Transverse colon (tissue), 4 donors: Measurements from ENCODE around the gene RBM17. TPM values are rescaled to one million over a fixed set of nuclear protein-coding genes. Genes with fewer than 3 reads are reported as not detected.

Experiments used
- DNase-seq: peaks from one replicate; pipeline ENCODE4 v3.0.0-alpha.2; 2019
- H3K27ac ChIP-seq, 4 donors: fragments of 200-600 bp; sonication (generic); 2 replicates each; pipeline ENCODE4 v1.5.1; 2016 to 2018; ENCODE audit warnings: inconsistent platforms in 4 of 4
- H3K27me3 ChIP-seq: fragments of 200-600 bp; sonication (generic); 2 replicates; pipeline ENCODE4 v1.5.1; 2017; ENCODE audit warnings: inconsistent platforms
- H3K36me3 ChIP-seq, 4 donors: fragments of 200-600 bp; sonication (generic); 2 replicates each; pipeline ENCODE4 v1.5.1; 2017 to 2019; ENCODE audit warnings: inconsistent platforms in 4 of 4
- H3K4me1 ChIP-seq, 4 donors: fragments of 200-600 bp; sonication (generic); 2 replicates each; pipeline ENCODE4 v1.5.1; 2017 to 2020; ENCODE audit warnings: inconsistent platforms in 4 of 4
- H3K4me3 ChIP-seq, 4 donors: fragments of 200-600 bp; sonication (generic); 1 replicate in 1 of 4; 2 replicates in 3 of 4; pipeline versions ENCODE4 v1.5.1 to v1.6.1; 2017 to 2019; ENCODE audit warnings: inconsistent platforms in 4 of 4
- H3K9me3 ChIP-seq, 2 donors: fragments of 200-600 bp; sonication (generic); 2 replicates each; pipeline ENCODE4 v1.5.1; 2017 to 2019; ENCODE audit warnings: inconsistent platforms in 2 of 2
- CTCF ChIP-seq, 5 experiments: fragments of 200-600 bp in 3 of 5; fragments of 450-650 bp in 2 of 5; sonication (generic) in 3 of 5; IDR thresholded peaks; 1 replicate in 2 of 5; 2 replicates in 3 of 5; pipeline ENCODE4 v1.5.1; 2016 to 2017; ENCODE audit warnings: antibody characterized with exemption in 5 of 5, inconsistent platforms in 3 of 5, mild to moderate bottlenecking in 2 of 5, moderate library complexity in 1 of 5
- EP300 ChIP-seq: sonication (generic); formaldehyde crosslinking; IDR thresholded peaks from one replicate; pipeline ENCODE4 v1.6.1; 2017; ENCODE audit warnings: antibody characterized with exemption, low read depth
- POLR2A ChIP-seq: fragments of 450-650 bp; IDR thresholded peaks from one replicate; pipeline ENCODE4 v1.6.1; 2016; ENCODE audit warnings: antibody characterized with exemption, mild to moderate bottlenecking, moderate library complexity
- POLR2AphosphoS5 ChIP-seq, 3 donors: sonication (generic); formaldehyde crosslinking; IDR thresholded peaks; one replicate each; pipeline ENCODE4 v1.6.1; 2016; ENCODE audit warnings: antibody characterized with exemption in 3 of 3
- WGBS, 2 donors: methylation state at CpG; one replicate each; pipeline ENCODE4 v1.1.5; 2018; ENCODE audit warnings: low coverage in 1 of 2; 5-methylcytosine and 5-hydroxymethylcytosine counted together
- in situ Hi-C, 4 donors: fragments of 200-750 bp; cut with MboI; loops; one replicate each; pipeline versions ENCODE4 v1.15.0 to v1.15.1; 2017; ENCODE audit warnings: low sequenced_read_pairs in 3 of 4, low pct_ligation_motif_present in 1 of 4, low pct_unique_long_range_greater_than_20kb in 1 of 4
- intact Hi-C: fragments of 100-400 bp; cut with DNase I; formaldehyde crosslinking; loops from one replicate; pipeline ENCODE4 v1.15.1; 2023; ENCODE audit warnings: low total_unique reads
- total RNA-seq, 4 donors: library from RNA; depleted of rRNA; stranded (reverse); fragments of >200 nt; gene quantifications; one replicate each; pipeline ENCODE4 v1.1.0, GENCODE V29; 2016

The RBM17 gene
- total RNA-seq, 4 donors from 2014 or later, result 45.0 to 80.7 (median 64.7) TPM

- intact Hi-C loops (no loop called here), in situ Hi-C loops (no loop called here)
- H3K27me3 ChIP-seq, result no peaks in the 10 kb centered on the region
- no peak overlapping the region for H3K4me3 ChIP-seq
- no peak for TF ChIP-seq EP300
- TF ChIP-seq POLR2A, result no peak
- TF ChIP-seq POLR2AphosphoS5 (IDR thresholded peaks at IDR 0.05), result no peak
- TF ChIP-seq CTCF (IDR thresholded peaks at IDR 0.05), result no peak
- H3K27ac ChIP-seq, result no peak overlapping the region
- WGBS, 2 donors, result 75 to 76% methylated on average over 10 to 12 of the region's 12 CpGs
- H3K36me3 ChIP-seq, result peaks cover 0 to 17% (median 0%) of the 10 kb centered on the region in 4 donors
- H3K4me1 ChIP-seq, result peaks cover 0 to 43% (median 16%) of the 10 kb centered on the region in 4 donors
- no peak for DNase-seq
- no peaks in the 10 kb centered on the region for H3K9me3 ChIP-seq
Measured at GRCh38 chr10:6095810-6096570, 7.2 kb downstream of the RBM17 start.

GRCh38 chr10:6097063-6097462 is 8.2 kb downstream of the RBM17 start:
- H3K27me3 ChIP-seq, result no peaks in the 10 kb centered on the region
- H3K4me1 ChIP-seq, result peaks cover 0 to 32% (median 6%) of the 10 kb centered on the region in 4 donors
- WGBS, 2 donors, result 94 to 100% methylated on average over 1 to 5 of the region's 5 CpGs
- TF ChIP-seq POLR2AphosphoS5 (IDR thresholded peaks at IDR 0.05), result no peak
- TF ChIP-seq CTCF (IDR thresholded peaks at IDR 0.05), result no peak
- in situ Hi-C loops, result no loop called here
- no peak for DNase-seq
- peaks cover 0 to 18% (median 0%) of the 10 kb centered on the region in 4 donors for H3K36me3 ChIP-seq
- H3K9me3 ChIP-seq, result no peaks in the 10 kb centered on the region
- H3K27ac ChIP-seq, result no peak overlapping the region
- intact Hi-C loops, result no loop called here
- no peak overlapping the region for H3K4me3 ChIP-seq

GRCh38 chr10:6098156-6098555 is 9.3 kb downstream of the RBM17 start:
- H3K4me1 ChIP-seq, result peaks cover 0 to 21% (median 5%) of the 10 kb centered on the region in 4 donors
- in situ Hi-C loops, result no loop called here
- 87 to 94% methylated on average over 4 to 7 of the region's 7 CpGs for WGBS, 2 donors

GRCh38 chr10:6100370-6100769 is 11.5 kb downstream of the RBM17 start:
- DNase-seq, result no peak
- intact Hi-C loops, result no loop called here
- WGBS, 2 donors, result 50 to 86% methylated on average over 1 of the region's 1 CpG
- Histone ChIP-seq H3K27me3 (no peaks in the 10 kb centered on the region), H3K27ac (no peak overlapping the region), H3K4me1 (peaks cover 0 to 7% (median 2%) of the 10 kb centered on the region in 4 donors), H3K36me3 (peaks cover 0 to 35% (median 0%) of the 10 kb centered on the region in 4 donors), H3K9me3 (no peaks in the 10 kb centered on the region), H3K4me3 (no peak overlapping the region)
- TF ChIP-seq EP300, result no peak
- TF ChIP-seq POLR2A, result no peak
- no peak for TF ChIP-seq POLR2AphosphoS5 (IDR thresholded peaks at IDR 0.05)
- TF ChIP-seq CTCF (IDR thresholded peaks at IDR 0.05), result no peak
- in situ Hi-C loops, result loop anchor here in 3 of 4 donors (10.0 to 25.0 kb wide), 2 partner anchors 287 to 294 kb away; no protein-coding TSS in a partner anchor

More at GRCh38 chr10:6098156-6098555, 9.3 kb downstream of the RBM17 start:
- Histone ChIP-seq H3K36me3 (peaks cover 0 to 28% (median 0%) of the 10 kb centered on the region in 4 donors), H3K9me3 (no peaks in the 10 kb centered on the region), H3K4me3 (no peak overlapping the region), H3K27me3 (no peaks in the 10 kb centered on the region), H3K27ac (no peak overlapping the region)
- TF ChIP-seq EP300 (no peak), POLR2AphosphoS5 (IDR thresholded peaks at IDR 0.05) (no peak), POLR2A (no peak)
- DNase-seq, result no peak
- intact Hi-C loops, result no loop called here
